NCI-H146 (cell line): ENCODE results near the gene ARCN1.
"Not testable (repeated sequence)": the region's sequence is repeated elsewhere in the genome, so short reads cannot be mapped to it uniquely, and the experiment has no call there.

Source experiments
- DNase-seq: peaks from one replicate; lab custom pipeline; 2025; lab: John Stamatoyannopoulos, UW

Gene ARCN1

DNA sequence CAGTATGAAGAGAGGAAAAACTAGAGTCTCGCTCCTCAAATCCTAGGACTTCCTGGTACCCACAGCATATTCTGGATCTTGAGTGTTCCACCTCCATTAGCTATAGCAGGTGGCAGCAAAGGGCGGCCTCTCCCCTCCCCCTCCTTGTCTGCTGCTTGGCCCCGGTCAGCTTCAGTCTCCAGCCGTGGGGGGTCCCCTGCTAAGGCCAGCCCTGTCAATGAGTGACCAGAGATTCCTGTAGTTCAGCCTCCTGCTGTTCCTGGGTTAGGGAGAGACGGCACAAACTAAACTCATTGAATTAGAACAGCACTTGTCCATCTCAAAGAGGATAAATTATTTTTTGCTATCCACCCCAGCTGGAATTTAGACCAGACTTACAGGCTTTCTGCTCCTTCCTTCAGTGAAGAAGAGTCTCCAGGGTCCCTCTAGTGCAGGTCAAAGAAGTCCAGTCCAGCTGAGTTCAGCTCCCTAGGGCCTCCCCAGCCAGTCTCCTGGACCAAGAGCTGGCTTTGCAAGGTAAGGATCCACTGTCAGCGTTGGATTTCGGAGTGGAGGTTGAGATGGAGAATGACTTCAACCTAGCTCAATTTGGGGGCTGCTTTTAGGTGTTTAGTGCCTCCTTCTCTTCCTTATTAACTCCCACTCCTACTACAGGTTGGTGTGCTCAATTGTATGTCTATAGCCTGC lies 34.1 kb downstream of the ARCN1 start:
- DNase-seq = no peak

GRCh38 chr11:118606844-118607228 lies 34.6 kb downstream of the ARCN1 start:
- DNase-seq = no peak

DNA sequence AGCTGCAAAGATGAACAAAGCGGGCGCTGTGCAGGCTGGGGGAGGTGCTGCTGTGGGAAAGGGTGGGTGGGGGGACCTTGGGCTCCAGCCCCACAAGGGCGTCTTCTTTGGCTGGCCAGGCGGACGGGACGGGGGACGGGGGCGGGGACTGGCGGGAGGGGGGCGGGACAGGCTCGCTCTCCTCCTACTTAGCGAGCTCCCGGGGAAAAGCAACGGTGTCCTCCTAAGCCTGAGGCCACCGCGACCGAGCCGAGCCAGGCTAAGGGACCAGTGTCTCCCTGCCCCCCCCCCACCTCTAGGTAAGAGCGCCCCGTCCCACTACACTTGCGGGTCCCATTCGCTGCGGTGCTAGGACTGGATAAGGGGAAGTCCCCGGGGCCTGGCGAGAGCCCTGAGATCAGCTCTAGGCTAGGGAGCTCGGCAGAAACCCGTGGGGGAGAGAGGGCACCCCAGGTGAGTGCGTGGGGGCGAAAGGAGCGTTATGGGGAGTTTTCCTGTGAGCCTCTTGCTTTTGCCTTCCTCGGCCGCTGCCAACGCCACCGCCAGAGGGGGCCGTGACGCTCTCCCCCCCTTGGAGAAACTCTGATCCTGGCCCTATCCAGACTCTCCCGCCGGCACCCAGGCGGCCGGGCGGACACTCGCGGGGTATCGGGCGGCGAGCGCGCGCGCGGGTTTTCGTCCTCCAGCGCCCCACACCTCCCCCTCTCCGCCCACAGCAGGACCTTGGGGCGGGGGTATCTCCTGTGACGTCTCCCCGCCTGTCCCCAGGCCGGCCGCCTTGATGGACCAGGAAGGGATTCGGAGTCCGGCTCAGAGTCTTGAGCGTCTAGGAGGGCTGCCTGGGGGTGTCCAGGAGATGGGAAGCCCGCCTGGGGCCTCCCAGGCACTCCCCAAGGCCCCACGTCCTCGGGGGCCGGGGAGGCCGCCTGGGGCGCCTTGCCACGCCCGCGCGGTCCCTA lies 35.5 kb downstream of the ARCN1 start, which contains the start of gene PHLDB1:
Gene PHLDB1, plus strand, starts transcription at position 215 of the 959 bp plus-strand sequence. CDS start 6,222 bp downstream, outside the sequence.
- peak; percentile 62 for DNase-seq

DNA sequence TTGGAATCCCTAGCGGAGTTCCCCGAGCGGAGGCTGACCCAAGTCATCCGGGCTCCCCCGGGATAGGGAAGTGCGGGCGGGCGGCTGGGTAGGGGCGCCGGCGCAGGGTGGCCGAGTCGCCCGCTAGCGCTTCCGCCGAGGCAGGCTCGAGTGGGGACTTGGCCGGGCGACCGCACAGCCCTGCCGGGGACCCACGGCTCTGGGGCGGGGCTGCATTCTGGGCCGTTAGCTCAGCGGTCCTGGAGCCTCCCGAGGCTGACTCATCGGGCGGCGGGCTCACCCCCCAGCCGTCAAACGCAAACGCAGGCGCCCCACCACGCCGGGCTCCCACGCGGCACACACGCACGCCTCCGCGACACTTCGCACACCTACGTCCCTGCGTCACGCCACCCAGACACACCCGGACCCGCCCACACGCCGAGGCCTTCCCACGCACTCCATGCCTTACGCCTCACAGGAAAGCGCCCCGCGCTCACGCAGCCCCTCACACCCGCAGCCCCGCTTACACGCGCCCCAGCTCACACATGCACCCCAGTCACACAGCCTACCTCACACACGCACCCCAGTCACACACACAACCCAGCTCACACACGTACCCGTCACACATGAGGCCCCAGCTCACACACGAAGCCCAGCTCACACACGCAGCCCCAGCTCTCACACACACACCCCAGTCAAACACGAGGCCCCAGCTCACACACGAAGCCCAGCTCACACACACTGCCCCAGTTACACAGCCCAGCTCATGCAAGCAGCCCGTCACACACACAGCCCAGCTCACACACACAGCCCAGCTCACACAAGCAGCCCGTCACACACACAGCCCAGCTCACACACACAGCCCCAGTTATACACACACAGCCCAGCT lies 36.4 kb downstream of the ARCN1 start:
- peak; percentile 45 for DNase-seq

DNA sequence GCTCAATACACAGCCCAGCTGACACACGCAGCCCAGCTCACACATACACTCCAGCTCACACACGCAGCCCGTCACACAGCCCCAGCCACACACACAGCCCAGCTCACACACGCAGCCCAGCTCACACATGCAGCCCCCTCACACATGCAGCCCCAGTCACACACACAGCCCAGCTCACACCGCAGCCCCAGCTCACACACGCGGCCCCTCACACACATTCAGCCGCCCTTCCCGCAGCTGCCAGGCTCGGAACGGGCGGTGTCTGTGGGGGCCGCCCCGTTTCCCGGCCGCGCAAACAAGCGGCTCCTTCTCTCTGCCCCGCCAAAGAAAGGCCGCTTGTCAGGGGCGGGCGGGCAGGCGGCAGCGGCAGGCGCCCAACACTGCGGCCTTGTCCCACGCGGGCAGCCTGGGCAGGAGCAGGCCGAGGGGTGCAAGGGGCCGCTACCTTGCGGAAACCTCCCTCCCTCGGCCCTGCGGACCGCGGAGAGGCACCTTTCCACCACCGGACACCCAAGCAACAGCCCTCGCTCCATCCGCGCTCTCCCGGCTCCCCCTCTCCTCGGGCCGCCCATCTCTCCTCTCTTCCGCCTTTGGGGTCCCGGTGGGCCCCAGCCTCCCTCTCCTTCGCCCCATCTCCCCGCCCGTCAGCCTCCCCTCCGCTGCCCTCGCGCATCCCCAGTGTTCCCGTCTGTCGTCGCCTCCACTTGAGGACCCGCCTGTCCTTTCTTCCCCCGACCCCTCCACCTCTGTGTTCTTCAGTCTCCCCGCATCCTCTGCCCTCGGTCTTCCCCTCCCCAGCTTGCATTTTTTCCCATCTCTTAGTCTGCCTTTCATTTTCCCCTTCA lies 37.4 kb downstream of the ARCN1 start:
- DNase-seq = no peak

GRCh38 chr11:118610225-118610772 lies 38.1 kb downstream of the ARCN1 start:
- no peak for DNase-seq

DNA sequence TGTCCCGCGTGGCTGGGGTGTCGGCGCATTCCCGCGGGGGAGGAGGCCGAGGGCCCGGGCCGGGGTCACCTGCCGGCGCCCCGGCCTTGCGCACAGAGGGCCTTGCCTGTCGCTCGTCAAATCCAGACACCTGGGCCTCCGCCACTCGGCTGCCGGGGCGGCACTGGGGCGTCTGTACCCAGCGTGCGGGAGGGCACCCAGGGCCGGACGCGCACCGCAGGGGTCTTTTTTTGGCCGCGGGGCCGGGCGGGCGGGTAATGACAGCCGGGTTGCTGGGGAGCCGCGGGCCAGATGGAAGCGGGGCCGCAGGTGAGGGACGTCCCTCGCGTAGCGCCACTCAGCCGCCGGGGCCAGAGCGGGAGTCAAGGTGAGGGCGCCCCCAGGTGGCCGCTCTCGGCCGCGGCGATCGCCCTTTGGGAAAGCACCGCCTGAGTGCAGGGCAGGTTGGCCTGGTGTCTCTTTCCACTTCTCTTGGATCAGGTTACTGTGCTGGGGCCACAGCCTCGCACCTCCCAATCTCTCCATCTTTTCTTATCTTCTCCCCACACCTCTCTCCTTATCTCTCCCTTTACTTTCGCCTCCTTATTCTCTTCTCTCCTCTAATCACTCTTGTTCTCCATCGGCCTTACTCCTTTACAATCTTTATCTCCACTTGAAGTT lies 38.7 kb downstream of the ARCN1 start:
- DNase-seq = no peak

- DNase-seq = not testable (repeated sequence)
Measured at GRCh38 chr11:118611433-118611795, 39.2 kb downstream of the ARCN1 start.

GRCh38 chr11:118612378-118612777 lies 40.2 kb downstream of the ARCN1 start:
- no peak for DNase-seq

- DNase-seq = no peak
Measured at GRCh38 chr11:118614511-118614910, 42.3 kb downstream of the ARCN1 start.

GRCh38 chr11:118615282-118615975 lies 43.2 kb downstream of the ARCN1 start:
- DNase-seq = no peak

DNA sequence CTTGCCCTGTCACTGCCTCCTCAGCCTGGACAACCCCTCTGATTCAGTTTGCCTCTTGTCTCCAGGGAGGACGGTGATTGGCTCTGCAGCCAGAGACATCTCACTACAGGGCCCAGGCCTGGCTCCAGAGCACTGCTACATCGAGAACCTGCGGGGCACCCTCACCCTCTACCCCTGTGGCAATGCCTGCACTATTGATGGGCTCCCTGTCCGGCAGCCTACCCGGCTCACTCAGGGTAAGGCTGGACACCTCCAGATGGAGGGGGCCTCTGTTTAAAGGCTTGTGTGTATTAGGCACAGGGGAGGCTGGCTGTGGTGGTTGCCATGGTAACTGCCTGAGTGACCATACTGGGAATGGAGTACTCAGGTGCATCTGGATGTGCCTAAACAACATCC lies 43.8 kb downstream of the ARCN1 start:
- DNase-seq = peak; percentile 25

DNA sequence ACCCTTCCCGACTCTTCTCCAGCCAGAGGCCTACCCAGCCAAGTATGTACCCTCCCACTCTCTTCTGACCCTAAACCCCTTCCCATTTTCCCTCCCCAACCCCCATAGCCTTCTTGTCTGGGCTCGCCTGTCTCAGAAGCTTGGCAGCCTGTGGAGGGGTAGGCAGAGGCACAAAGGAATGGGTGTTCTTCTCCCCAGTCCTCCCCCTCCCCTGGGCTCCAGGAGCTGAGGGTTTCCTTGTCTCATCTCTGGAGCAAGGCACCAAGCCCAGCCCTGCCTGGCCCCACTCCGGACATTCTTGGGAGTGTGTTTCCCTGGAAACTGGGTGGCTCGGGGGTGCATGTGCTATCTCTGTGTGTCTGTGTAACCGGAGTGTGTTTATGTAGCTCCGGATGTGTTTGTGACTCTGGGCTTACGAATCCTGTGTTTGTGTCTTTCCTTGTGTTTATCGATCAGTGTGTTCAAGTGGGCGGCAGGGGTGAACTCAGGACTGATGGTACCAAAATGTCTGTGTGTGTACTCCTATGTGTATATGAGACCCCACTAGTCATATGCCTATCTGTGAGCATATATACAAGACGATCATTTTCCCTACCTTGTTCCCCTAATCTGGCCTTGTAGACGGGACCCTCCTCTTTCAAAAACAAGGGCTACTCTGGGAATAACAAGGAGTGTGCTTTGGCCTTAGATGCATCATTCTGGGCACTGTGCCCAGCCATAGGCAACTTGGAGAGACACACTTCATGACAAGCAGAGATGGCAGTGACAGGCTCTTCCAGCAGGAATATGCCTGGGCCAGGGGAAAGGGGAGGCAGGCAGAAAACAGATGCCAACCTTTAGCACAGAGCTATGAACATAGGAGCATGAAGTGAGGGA lies 46.1 kb downstream of the ARCN1 start:
- no peak for DNase-seq

GRCh38 chr11:118618991-118619375 lies 46.8 kb downstream of the ARCN1 start:
- no peak for DNase-seq

GRCh38 chr11:118619444-118620197 lies 47.4 kb downstream of the ARCN1 start:
- DNase-seq = no peak

DNA sequence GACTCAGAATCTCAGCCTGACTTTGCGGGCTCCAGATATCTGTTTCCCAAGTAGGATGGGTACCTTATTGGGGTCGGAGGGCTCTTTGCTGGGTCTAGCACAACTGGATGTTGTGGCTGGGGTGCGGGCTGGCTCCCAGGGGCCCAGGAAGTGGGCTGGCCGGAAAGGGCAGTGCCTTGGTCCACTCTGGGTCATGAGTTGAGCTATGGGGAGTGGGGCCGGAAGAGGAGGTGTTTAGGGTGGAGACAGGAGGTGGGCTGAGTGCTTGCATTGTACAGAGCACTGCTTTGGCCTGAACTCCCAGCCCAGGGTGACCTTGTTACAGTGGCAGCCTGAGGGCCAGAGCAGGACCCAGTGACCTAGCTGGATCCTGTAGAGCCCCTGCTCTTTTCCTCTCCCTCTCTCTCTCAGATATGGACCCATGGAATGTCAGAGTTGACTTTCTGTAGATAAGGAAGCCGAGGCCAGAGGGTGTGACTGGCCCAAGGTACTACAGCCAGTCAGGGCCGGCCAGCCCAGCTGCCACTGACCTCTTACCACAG lies 48.4 kb downstream of the ARCN1 start:
- DNase-seq = no peak

GRCh38 chr11:118621071-118621783 lies 49.0 kb downstream of the ARCN1 start:
- peak; percentile 88 for DNase-seq
